ENCODE results near the gene CSF1.

The CSF1 gene

GRCh38 chr1:109954041-109954512 is 43.4 kb downstream of the CSF1 start:
- no peak overlapping the region for H3K4me3 Mint-ChIP-seq
- no peak for ATAC-seq

GRCh38 chr1:109959632-109959973 is 49.0 kb downstream of the CSF1 start:
- peaks cover 29% of the 10 kb centered on the region for H3K27me3 Mint-ChIP-seq
- H3K4me3 Mint-ChIP-seq: no peak overlapping the region
- H3K27ac Mint-ChIP-seq: no peak overlapping the region
- H3K9me3 Mint-ChIP-seq: no peaks in the 10 kb centered on the region
- no peaks in the 10 kb centered on the region for H3K36me3 Mint-ChIP-seq
- H3K4me1 Mint-ChIP-seq: no peaks in the 10 kb centered on the region
- no peak for ATAC-seq

More at GRCh38 chr1:109954041-109954512, 43.4 kb downstream of the CSF1 start:
- H3K27ac Mint-ChIP-seq: no peak overlapping the region
- H3K4me1 Mint-ChIP-seq: no peaks in the 10 kb centered on the region
- H3K9me3 Mint-ChIP-seq: no peaks in the 10 kb centered on the region
- H3K27me3 Mint-ChIP-seq: peaks cover 9% of the 10 kb centered on the region
- H3K36me3 Mint-ChIP-seq: no peaks in the 10 kb centered on the region

GRCh38 chr1:109959974-109960744 is 49.5 kb downstream of the CSF1 start:
- ATAC-seq: no peak
- Mint-ChIP-seq H3K4me1 (no peaks in the 10 kb centered on the region), H3K27me3 (peaks cover 26% of the 10 kb centered on the region), H3K9me3 (no peaks in the 10 kb centered on the region), H3K36me3 (no peaks in the 10 kb centered on the region), H3K27ac (no peak overlapping the region), H3K4me3 (no peak overlapping the region)

GRCh38 chr1:109960745-109961094 is 50.1 kb downstream of the CSF1 start:
- H3K9me3 Mint-ChIP-seq: no peaks in the 10 kb centered on the region
- H3K36me3 Mint-ChIP-seq: no peaks in the 10 kb centered on the region
- H3K27ac Mint-ChIP-seq: no peak overlapping the region
- no peak overlapping the region for H3K4me3 Mint-ChIP-seq
- H3K4me1 Mint-ChIP-seq: no peaks in the 10 kb centered on the region
- no peak for ATAC-seq
- H3K27me3 Mint-ChIP-seq: peaks cover 21% of the 10 kb centered on the region

GRCh38 chr1:109963864-109964263 is 53.2 kb downstream of the CSF1 start:
- no peak for ATAC-seq
- Mint-ChIP-seq H3K27ac (no peak overlapping the region), H3K4me3 (no peak overlapping the region), H3K27me3 (peaks cover 20% of the 10 kb centered on the region), H3K4me1 (no peaks in the 10 kb centered on the region), H3K36me3 (no peaks in the 10 kb centered on the region), H3K9me3 (no peaks in the 10 kb centered on the region)

- ATAC-seq: peak; percentile 63
- Mint-ChIP-seq H3K36me3 (no peaks in the 10 kb centered on the region), H3K4me3 (no peak overlapping the region), H3K9me3 (peaks cover 4% of the 10 kb centered on the region), H3K27me3 (peaks cover under 1% of the 10 kb centered on the region), H3K4me1 (no peaks in the 10 kb centered on the region), H3K27ac (no peak overlapping the region)
Measured at GRCh38 chr1:109969146-109969829, 58.6 kb downstream of the CSF1 start.

GRCh38 chr1:109969907-109970306 is 59.3 kb downstream of the CSF1 start:
- Mint-ChIP-seq H3K4me3 (no peak overlapping the region), H3K27me3 (no peaks in the 10 kb centered on the region)
- no peak for ATAC-seq

GRCh38 chr1:109971559-109971958 is 60.9 kb downstream of the CSF1 start:
- no peak for ATAC-seq
- no peaks in the 10 kb centered on the region for H3K4me1 Mint-ChIP-seq
- H3K4me3 Mint-ChIP-seq: no peak overlapping the region
- H3K27ac Mint-ChIP-seq: no peak overlapping the region
- no peaks in the 10 kb centered on the region for H3K36me3 Mint-ChIP-seq
- peaks cover 4% of the 10 kb centered on the region for H3K9me3 Mint-ChIP-seq
- H3K27me3 Mint-ChIP-seq: peaks cover 9% of the 10 kb centered on the region

More at GRCh38 chr1:109969907-109970306, 59.3 kb downstream of the CSF1 start:
- Mint-ChIP-seq H3K9me3 (peaks cover 4% of the 10 kb centered on the region), H3K4me1 (no peaks in the 10 kb centered on the region), H3K36me3 (no peaks in the 10 kb centered on the region), H3K27ac (no peak overlapping the region)

- peaks cover 35% of the 10 kb centered on the region for H3K27me3 Mint-ChIP-seq
- ATAC-seq: no peak
- no peak overlapping the region for H3K27ac Mint-ChIP-seq
- H3K4me1 Mint-ChIP-seq: no peaks in the 10 kb centered on the region
- no peak overlapping the region for H3K4me3 Mint-ChIP-seq
- no peaks in the 10 kb centered on the region for H3K36me3 Mint-ChIP-seq
- peaks cover 4% of the 10 kb centered on the region for H3K9me3 Mint-ChIP-seq
Measured at GRCh38 chr1:109974191-109974590, 63.5 kb downstream of the CSF1 start.

- no peaks in the 10 kb centered on the region for H3K4me1 Mint-ChIP-seq
- ATAC-seq: no peak
- no peaks in the 10 kb centered on the region for H3K36me3 Mint-ChIP-seq
- no peak overlapping the region for H3K4me3 Mint-ChIP-seq
- peaks cover 35% of the 10 kb centered on the region for H3K27me3 Mint-ChIP-seq
- no peak overlapping the region for H3K27ac Mint-ChIP-seq
- no peaks in the 10 kb centered on the region for H3K9me3 Mint-ChIP-seq
Measured at GRCh38 chr1:109975718-109976117, 65.1 kb downstream of the CSF1 start.

GRCh38 chr1:109976762-109977161 is 66.1 kb downstream of the CSF1 start:
- H3K4me3 Mint-ChIP-seq: no peak overlapping the region
- no peaks in the 10 kb centered on the region for H3K36me3 Mint-ChIP-seq
- H3K27me3 Mint-ChIP-seq: peaks cover 35% of the 10 kb centered on the region
- no peak overlapping the region for H3K27ac Mint-ChIP-seq
- H3K4me1 Mint-ChIP-seq: no peaks in the 10 kb centered on the region
- no peak for ATAC-seq
- no peaks in the 10 kb centered on the region for H3K9me3 Mint-ChIP-seq

- H3K36me3 Mint-ChIP-seq: no peaks in the 10 kb centered on the region
- H3K27ac Mint-ChIP-seq: no peak overlapping the region
- H3K4me3 Mint-ChIP-seq: no peak overlapping the region
- H3K4me1 Mint-ChIP-seq: no peaks in the 10 kb centered on the region
- peaks cover 35% of the 10 kb centered on the region for H3K27me3 Mint-ChIP-seq
- no peaks in the 10 kb centered on the region for H3K9me3 Mint-ChIP-seq
- ATAC-seq: no peak
Measured at GRCh38 chr1:109977225-109977624, 66.6 kb downstream of the CSF1 start.

GRCh38 chr1:109977657-109978378 is 67.2 kb downstream of the CSF1 start:
- Mint-ChIP-seq H3K9me3 (no peaks in the 10 kb centered on the region), H3K27me3 (peaks cover 35% of the 10 kb centered on the region), H3K27ac (no peak overlapping the region), H3K4me1 (no peaks in the 10 kb centered on the region), H3K36me3 (no peaks in the 10 kb centered on the region), H3K4me3 (no peak overlapping the region)
- no peak for ATAC-seq

- Mint-ChIP-seq H3K36me3 (no peaks in the 10 kb centered on the region), H3K27me3 (peaks cover 35% of the 10 kb centered on the region), H3K4me1 (no peaks in the 10 kb centered on the region), H3K9me3 (no peaks in the 10 kb centered on the region), H3K27ac (no peak overlapping the region), H3K4me3 (no peak overlapping the region)
- ATAC-seq: no peak
Measured at GRCh38 chr1:109978761-109979488, 68.3 kb downstream of the CSF1 start.

GRCh38 chr1:109979489-109980091 is 68.9 kb downstream of the CSF1 start:
- Mint-ChIP-seq H3K27me3 (peaks cover 35% of the 10 kb centered on the region), H3K27ac (no peak overlapping the region), H3K9me3 (no peaks in the 10 kb centered on the region), H3K4me3 (no peak overlapping the region), H3K4me1 (no peaks in the 10 kb centered on the region), H3K36me3 (no peaks in the 10 kb centered on the region)
- no peak for ATAC-seq
